AG04449 (cell line): ENCODE measurements around the gene ALKBH2.

ENCODE experiments used
- CTCF ChIA-PET: fragments of 350-600 bp; formaldehyde crosslinking; extraction: SDS; loops from one replicate; lab custom pipeline; 2021; ENCODE audit warnings: antibody characterized with exemption; lab: Yijun Ruan, JAX
- POLR2A ChIA-PET: fragments of 400-600, 350-600 bp; formaldehyde crosslinking; extraction: SDS; loops from one replicate; lab custom pipeline; 2020; ENCODE audit warnings: antibody characterized with exemption, inconsistent platforms; lab: Yijun Ruan, JAX
- DNase-seq: peaks from one replicate; pipeline ENCODE4 v3.0.0-alpha.2; 2010; ENCODE audit warnings: low read depth, low spot score
- H3K4me3 ChIP-seq: 2 replicates; pipeline ENCODE4 v1.5.1; 2011; ENCODE audit warnings: low read depth, mild to moderate bottlenecking, control low read depth, low read length
- CTCF ChIP-seq: IDR thresholded peaks from one replicate; pipeline ENCODE4 v1.5.1; 2011; ENCODE audit warnings: mild to moderate bottlenecking, moderate library complexity, low read length, control low read depth, inconsistent platforms; ENCODE audit not compliant: insufficient read depth; ENCODE audit errors: missing control alignments

Gene ALKBH2

GRCh38 chr12:109125791-109126190 lies 32.5 kb upstream of the ALKBH2 start:
- H3K4me3 ChIP-seq = no peak overlapping the region
- CTCF ChIA-PET = interaction anchor here (1.4 kb wide), 1 partner anchor 9 kb away, joined by 3 read pairs; no protein-coding TSS in a partner anchor
- POLR2A ChIA-PET = no interaction called here
- TF ChIP-seq CTCF = no peak
- no peak for DNase-seq

DNA sequence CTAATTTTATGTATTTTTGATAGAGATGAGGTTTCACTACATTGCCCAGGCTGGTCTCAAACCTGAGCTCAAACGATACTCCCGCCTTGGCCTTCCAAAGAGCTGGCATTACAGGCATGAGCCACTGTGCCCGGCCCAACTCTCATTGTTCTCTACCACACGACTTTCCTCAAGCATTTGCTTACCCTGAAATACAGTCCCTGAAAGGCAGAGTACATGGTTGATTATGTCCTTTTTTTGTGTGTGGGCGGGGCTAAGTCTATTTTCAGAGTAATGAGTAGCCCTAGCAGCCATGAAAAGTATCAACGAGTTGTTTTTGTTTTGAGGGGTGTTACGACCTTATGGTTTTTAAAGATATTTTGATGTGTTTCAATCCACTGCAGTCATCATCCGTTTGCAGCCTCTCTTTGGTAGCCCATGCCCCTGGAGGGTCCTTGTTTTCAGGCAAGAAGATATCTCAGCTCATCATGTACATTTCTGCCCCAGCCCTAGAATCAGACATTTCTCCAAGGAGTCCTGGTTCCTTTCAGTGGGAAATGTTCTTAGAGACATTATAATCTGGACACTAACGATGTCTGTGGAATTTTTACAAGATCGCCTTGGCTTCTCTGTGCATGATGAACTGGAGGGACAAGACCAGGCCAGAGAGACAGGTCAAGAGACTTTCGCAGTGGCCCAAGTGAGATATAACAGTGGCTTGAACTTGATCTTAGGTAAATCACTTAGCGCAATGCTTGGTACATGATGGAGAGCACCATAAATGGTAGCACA lies 31.8 kb upstream of the ALKBH2 start:
- ChIA-PET CTCF (interaction anchor here (0.9 to 1.4 kb wide), 4 partner anchors 9 to 269 kb away, joined by 3 to 6 read pairs (median 4); no protein-coding TSS in a partner anchor), POLR2A (no interaction called here)
- DNase-seq = no peak
- H3K4me3 ChIP-seq = no peak overlapping the region
- no peak for TF ChIP-seq CTCF

DNA sequence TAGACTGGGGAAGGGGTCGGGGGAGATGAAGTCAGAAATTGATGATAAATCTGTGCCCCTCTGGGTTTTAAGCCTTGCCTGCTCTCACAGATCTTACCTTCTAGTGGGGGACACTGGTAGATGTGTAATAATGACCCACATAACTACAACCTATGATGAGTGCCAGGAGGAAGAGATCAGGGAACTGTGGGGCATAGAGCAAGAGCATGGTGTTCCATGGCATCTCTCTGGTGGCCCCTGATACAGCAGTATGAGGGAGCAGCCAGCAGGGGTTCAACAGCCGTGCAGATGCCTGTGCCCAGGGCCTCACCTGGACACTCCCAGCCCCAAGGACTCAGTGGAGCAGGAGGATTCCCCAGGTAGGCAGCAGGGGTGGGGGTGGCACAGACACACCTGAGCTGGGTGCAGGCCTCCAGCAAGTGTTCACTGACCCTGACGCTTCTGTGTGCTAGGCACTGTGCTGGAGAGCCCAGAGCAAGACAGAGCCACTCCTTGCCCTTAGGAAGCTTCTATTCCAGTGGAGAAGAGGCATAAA lies 28.1 kb upstream of the ALKBH2 start:
- H3K4me3 ChIP-seq = no peak overlapping the region
- ChIA-PET CTCF (interaction anchor here (4.2 kb wide), 1 partner anchor 9 kb away, joined by 27 read pairs; no protein-coding TSS in a partner anchor), POLR2A (no interaction called here)
- no peak for TF ChIP-seq CTCF
- DNase-seq = no peak

DNA sequence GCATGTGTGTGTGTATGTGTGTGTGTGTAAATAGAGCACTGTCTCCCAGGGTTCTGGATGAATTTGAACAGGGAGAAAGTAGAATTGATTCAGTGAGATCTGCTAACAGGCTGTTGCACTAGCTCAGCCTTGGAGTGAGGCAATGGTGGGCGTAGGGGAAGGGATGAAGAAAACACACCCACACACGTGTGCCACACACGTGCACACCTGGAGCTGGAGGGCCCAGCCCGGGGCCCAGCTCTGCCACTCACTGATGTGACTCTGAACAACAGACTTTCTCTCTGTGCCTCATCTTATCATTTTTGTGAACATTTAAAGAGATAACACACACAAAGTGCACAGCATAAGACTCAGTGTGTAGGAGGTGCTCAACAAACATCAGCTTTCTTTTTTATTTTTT lies 27.3 kb upstream of the ALKBH2 start:
- CTCF ChIA-PET = interaction anchor here (4.2 kb wide), 1 partner anchor 8 kb away, joined by 27 read pairs; no protein-coding TSS in a partner anchor
- H3K4me3 ChIP-seq = no peak overlapping the region
- TF ChIP-seq CTCF = no peak
- DNase-seq = no peak
- POLR2A ChIA-PET = no interaction called here

DNA sequence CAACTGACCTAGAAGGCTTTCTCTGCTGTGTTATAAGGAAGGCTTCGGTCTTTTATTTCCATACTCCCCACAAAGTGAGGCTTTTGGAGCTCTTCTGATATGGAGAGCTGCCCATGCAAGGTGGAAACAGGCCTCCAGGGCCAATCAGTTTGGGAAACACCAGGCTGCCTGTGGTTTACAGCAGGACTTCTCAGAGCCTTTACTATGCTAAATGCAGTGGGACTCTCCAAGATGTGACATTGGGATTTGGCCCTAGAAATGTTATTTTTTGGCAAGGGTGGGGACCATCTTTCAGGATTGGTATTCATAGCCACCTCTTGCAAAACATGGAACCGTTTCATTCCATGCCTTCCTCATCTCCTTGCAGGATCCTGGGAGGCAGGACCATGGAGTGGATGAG lies 26.8 kb upstream of the ALKBH2 start:
- CTCF ChIA-PET = interaction anchor here (0.8 to 4.2 kb wide), 3 partner anchors 8 to 267 kb away, joined by 3 to 27 read pairs (median 4); no protein-coding TSS in a partner anchor
- no peak for DNase-seq
- H3K4me3 ChIP-seq = no peak overlapping the region
- POLR2A ChIA-PET = no interaction called here
- TF ChIP-seq CTCF = no peak

DNA sequence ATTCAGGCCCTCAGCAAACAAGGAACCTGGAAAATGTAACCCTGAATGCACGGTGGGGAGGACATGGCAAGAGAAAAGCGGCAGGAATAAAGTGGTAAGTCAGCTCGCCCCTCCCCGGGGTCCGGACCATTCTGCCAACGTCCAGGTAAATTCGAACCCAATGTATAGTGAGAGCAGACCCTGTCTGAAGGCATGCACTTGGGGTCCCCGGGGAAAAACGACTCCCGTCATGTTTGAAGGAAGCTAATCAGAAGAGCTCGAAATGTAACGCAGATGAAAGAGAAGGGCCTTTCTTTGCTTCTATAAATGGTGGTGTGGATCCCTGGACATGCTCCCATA lies 23.3 kb upstream of the ALKBH2 start:
- no peak overlapping the region for H3K4me3 ChIP-seq
- DNase-seq = no peak
- TF ChIP-seq CTCF = no peak
- CTCF ChIA-PET = interaction anchor here (0.6 to 4.7 kb wide), 3 partner anchors 15 to 277 kb away, joined by 3 to 22 read pairs (median 3); no protein-coding TSS in a partner anchor
- POLR2A ChIA-PET = no interaction called here
